Loucy (cell line): Measurements from ENCODE around the gene PTPRN2.

Experiments used
- EZH2phosphoT487 ChIP-seq: fragments of 200-600 bp; IDR thresholded peaks from 2 replicates; pipeline ENCODE4 v1.6.1; 2018; ENCODE audit warnings: antibody characterized with exemption, mild to moderate bottlenecking, moderate library complexity, borderline replicate concordance
- TF ChIP-seq, protein P1 (sequence below): fragments of 200-600 bp; sonication (generic); conservative IDR thresholded peaks from 2 replicates; pipeline ENCODE4 v1.5.1; 2014; ENCODE audit warnings: mild to moderate bottlenecking, antibody characterized with exemption, low read length

DNA sequence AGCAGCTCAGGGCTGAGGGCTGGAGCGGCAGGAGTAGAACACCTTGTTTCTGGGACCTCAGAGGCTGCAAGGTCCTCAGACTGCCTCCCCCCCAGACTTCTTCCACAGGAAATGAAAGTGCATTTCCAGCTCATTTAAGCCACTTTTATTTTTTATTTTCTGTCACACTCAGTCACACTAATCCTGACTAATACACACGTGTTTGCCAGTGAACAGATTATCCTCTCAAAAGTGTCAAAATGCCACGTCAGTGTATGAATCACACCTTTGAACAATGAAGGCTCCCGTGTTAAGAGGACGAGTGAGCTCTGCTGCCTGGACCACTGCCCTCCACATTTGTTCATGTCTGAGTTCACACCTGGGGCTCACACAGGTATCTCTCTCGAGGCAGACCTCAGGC lies 762.3 kb downstream of the PTPRN2 start:
- TF ChIP-seq, protein P1, sequence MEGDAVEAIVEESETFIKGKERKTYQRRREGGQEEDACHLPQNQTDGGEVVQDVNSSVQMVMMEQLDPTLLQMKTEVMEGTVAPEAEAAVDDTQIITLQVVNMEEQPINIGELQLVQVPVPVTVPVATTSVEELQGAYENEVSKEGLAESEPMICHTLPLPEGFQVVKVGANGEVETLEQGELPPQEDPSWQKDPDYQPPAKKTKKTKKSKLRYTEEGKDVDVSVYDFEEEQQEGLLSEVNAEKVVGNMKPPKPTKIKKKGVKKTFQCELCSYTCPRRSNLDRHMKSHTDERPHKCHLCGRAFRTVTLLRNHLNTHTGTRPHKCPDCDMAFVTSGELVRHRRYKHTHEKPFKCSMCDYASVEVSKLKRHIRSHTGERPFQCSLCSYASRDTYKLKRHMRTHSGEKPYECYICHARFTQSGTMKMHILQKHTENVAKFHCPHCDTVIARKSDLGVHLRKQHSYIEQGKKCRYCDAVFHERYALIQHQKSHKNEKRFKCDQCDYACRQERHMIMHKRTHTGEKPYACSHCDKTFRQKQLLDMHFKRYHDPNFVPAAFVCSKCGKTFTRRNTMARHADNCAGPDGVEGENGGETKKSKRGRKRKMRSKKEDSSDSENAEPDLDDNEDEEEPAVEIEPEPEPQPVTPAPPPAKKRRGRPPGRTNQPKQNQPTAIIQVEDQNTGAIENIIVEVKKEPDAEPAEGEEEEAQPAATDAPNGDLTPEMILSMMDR, result no peak
- TF ChIP-seq EZH2phosphoT487, result no peak
